SK-N-MC (cell line): ENCODE measurements around the gene MAN1C1.

Source experiments
- FOXP2 ChIP-seq: optimal IDR thresholded peaks from 2 replicates; pipeline ENCODE3; 2011; ENCODE audit warnings: mild to moderate bottlenecking, moderate library complexity; ENCODE audit not compliant: insufficient read depth; ENCODE audit errors: extremely low read length, control extremely low read depth
- POLR2AphosphoS5 ChIP-seq: IDR thresholded peaks from 2 replicates; pipeline ENCODE4 v1.6.1; 2012; ENCODE audit warnings: mild to moderate bottlenecking, low read depth, low read length, borderline replicate concordance

DNA sequence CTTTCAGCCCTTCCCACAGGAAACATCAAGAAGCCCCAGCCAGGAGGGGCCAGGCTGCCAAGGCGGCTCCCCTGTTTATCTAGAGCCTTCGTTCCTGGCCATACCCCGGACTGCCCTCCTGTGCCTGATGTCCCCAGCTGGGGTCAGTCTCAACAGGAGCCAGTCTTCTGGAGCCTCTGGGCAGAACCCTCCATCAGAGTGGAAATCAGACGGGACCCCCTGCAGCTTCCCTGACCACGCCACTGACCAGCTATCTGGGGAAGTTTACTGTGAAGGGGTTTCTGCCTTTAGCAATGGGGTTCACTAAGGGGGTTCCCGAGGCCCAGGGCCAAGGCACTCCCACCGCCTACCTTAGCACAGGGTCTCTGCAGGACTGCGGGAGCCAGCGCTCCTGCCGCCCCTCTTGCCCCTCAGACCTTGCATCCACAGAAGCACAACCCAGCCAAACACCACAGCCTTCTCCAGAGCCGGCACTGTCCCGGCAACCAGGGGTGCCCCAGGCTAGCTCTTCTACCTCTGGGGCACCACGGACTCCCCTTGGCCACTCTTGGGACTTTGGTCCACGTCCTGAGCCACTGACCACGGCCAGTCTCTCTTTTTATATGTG lies 199.6 kb downstream of the MAN1C1 start:
- TF ChIP-seq POLR2AphosphoS5 = no peak
- no peak for TF ChIP-seq FOXP2
